Renal cortex interstitium (tissue), 11 donors: ENCODE measurements around the gene CDKL5. TPM values are rescaled to one million over a fixed set of nuclear protein-coding genes. Genes with fewer than 3 reads are reported as not detected.
"Not testable (repeated sequence)": the region's sequence is repeated elsewhere in the genome, so short reads cannot be mapped to it uniquely, and the experiment has no call there.

Experiments
- DNase-seq, 11 donors: peaks; one replicate each; pipeline ENCODE4 v3.0.0-alpha.2; 2013; ENCODE audit warnings: low read depth in 9 of 11, low spot score in 4 of 11; ENCODE audit errors: extremely low read depth in 1 of 11
- polyA plus RNA-seq, 3 donors: library from polyadenylated mRNA; unstranded; fragments of 120-200 nt; gene quantifications; one replicate each; pipeline ENCODE4 v1.2.1, GENCODE V29; 2013; ENCODE audit not compliant: insufficient read length in 3 of 3

The CDKL5 gene
- polyA plus RNA-seq, 3 donors, result 12.4 to 16.8 (median 15.8) TPM

GRCh38 chrX:18557879-18558278 is 132.5 kb downstream of the CDKL5 start:
- no peak for DNase-seq

GRCh38 chrX:18558799-18559198 is 133.4 kb downstream of the CDKL5 start:
- no peak for DNase-seq

GRCh38 chrX:18561020-18561419 is 135.6 kb downstream of the CDKL5 start:
- DNase-seq, result no peak

GRCh38 chrX:18565727-18566126 is 140.3 kb downstream of the CDKL5 start:
- DNase-seq, result no peak

- DNase-seq, result no peak
These were observed 141.3 kb downstream of the CDKL5 start for GRCh38 chrX:18566748-18567147.

GRCh38 chrX:18573556-18573955 is 148.1 kb downstream of the CDKL5 start:
- DNase-seq, result no peak

- DNase-seq, result peak in 1 of 11 donors; percentile 1
These were observed 149.2 kb downstream of the CDKL5 start for GRCh38 chrX:18574591-18574990.

GRCh38 chrX:18575744-18576143 is 150.3 kb downstream of the CDKL5 start:
- DNase-seq, result no peak

- DNase-seq, result no peak
These were observed 152.0 kb downstream of the CDKL5 start for GRCh38 chrX:18577400-18577799.

- no peak for DNase-seq
These were observed 153.1 kb downstream of the CDKL5 start for GRCh38 chrX:18578546-18578945.

- no peak for DNase-seq
These were observed 154.1 kb downstream of the CDKL5 start for GRCh38 chrX:18579495-18579894.

- no peak for DNase-seq
These were observed 157.6 kb downstream of the CDKL5 start for GRCh38 chrX:18582910-18583493.

- not testable (repeated sequence) for DNase-seq
These were observed 163.9 kb downstream of the CDKL5 start for GRCh38 chrX:18589292-18589691.

GRCh38 chrX:18591834-18592233 is 166.4 kb downstream of the CDKL5 start:
- DNase-seq, result no peak

GRCh38 chrX:18594079-18594478 is 168.7 kb downstream of the CDKL5 start:
- no peak for DNase-seq

- no peak for DNase-seq
These were observed 170.7 kb downstream of the CDKL5 start for GRCh38 chrX:18596096-18596495.

GRCh38 chrX:18598413-18598812 is 173.0 kb downstream of the CDKL5 start:
- DNase-seq, result no peak

- DNase-seq, result no peak
These were observed 182.6 kb downstream of the CDKL5 start for GRCh38 chrX:18607966-18608365.

GRCh38 chrX:18613930-18614639 is 188.7 kb downstream of the CDKL5 start:
- DNase-seq, result no peak

GRCh38 chrX:18616688-18617406 is 191.4 kb downstream of the CDKL5 start:
- no peak for DNase-seq
